Measurements from ENCODE around the gene MAPT. TPM values are rescaled to one million over a fixed set of nuclear protein-coding genes. Genes with fewer than 3 reads are reported as not detected.

Gene MAPT
- total RNA-seq, 1 donor from 2014 or later, result 6.1 TPM

DNA sequence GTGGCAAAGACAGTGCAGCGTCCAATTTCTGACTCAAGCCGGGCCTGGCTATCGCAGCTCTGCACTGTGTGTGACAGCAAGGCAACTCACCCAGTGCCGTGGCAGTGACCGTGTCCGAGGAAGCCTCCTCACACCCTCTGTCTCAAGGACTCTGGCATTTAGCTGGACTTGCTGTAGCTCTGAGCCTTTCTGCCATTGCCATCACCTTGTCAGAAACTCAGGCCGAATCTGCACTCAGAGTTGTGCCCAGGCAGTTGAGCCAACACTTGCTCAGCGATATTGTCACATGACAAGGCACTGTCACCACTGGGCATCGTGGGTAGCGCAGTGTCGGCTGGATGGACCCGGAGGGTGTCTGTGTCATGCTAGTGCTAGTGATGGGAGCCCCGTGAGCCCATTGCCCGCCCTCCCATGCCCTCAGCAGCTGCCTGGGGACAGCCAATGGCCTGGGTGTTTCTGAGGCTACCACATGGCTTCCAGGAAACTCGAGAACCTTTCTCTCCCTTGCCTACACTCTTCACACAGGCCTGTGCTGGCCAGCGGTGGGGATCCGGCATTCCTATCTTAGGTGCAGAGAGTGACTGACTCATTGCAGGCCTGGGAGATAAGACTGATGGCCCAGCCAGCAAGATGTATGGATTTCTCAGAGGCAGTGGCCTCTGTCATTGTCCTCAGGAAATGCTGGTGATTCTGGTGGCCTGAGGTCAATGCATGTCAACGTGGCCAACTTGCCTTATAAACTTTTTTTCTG lies 82.6 kb downstream of the MAPT start:
- DNase-seq (ENCODE audit: extremely low spot score in 2 of 2), result no peak
- H3K27ac ChIP-seq, result no peak overlapping the region
- H3K36me3 ChIP-seq, result no peaks in the 10 kb centered on the region
- intact Hi-C loops (cut with DNase I), result no loop called here
- TF ChIP-seq CTCF (IDR thresholded peaks at IDR 0.05), result no peak
- TF ChIP-seq POLR2AphosphoS5 (IDR thresholded peaks at IDR 0.05; ENCODE audit: insufficient read depth in 1 of 2, low read depth in 1 of 2), result no peak
- no peak for TF ChIP-seq POLR2A (IDR thresholded peaks at IDR 0.05)
- H3K27me3 ChIP-seq, result no peaks in the 10 kb centered on the region
- no peak overlapping the region for H3K4me3 ChIP-seq
- H3K4me1 ChIP-seq, result peaks cover 9% of the 10 kb centered on the region
- no peaks in the 10 kb centered on the region for H3K9me3 ChIP-seq

GRCh38 chr17:45977506-45977824 lies 83.1 kb downstream of the MAPT start:
- Histone ChIP-seq H3K36me3 (no peaks in the 10 kb centered on the region), H3K27ac (no peak overlapping the region), H3K9me3 (no peaks in the 10 kb centered on the region), H3K4me1 (peaks cover 9% of the 10 kb centered on the region), H3K4me3 (no peak overlapping the region), H3K27me3 (no peaks in the 10 kb centered on the region)
- TF ChIP-seq POLR2AphosphoS5 (IDR thresholded peaks at IDR 0.05; ENCODE audit: insufficient read depth in 1 of 2, low read depth in 1 of 2) (no peak), POLR2A (IDR thresholded peaks at IDR 0.05) (no peak), CTCF (IDR thresholded peaks at IDR 0.05) (no peak)
- intact Hi-C loops (cut with DNase I), result no loop called here
- DNase-seq (ENCODE audit: extremely low spot score in 2 of 2), result no peak

DNA sequence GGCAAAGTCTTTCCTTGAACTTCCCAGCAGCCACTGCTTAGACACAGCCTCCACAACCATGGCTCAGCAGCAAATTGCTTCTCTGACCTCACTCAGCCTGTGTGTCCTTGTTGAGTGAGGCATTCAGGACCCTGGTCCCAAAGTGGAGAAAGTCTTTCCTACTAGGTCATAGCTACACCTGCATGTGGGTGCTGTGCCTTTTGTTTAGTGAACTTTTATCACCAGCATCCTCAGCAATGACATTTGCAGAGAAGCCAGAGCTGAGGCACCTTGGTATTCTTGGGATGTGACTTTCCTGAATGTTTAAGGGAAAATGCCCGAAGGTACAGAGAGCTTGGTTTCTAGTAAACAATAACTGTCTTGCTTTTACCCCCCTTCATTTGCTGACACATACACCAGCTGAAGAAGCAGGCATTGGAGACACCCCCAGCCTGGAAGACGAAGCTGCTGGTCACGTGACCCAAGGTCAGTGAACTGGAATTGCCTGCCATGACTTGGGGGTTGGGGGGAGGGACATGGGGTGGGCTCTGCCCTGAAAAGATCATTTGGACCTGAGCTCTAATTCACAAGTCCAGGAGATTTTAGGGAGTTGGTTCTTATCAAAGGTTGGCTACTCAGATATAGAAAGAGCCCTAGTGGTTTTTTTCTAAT lies 83.7 kb downstream of the MAPT start:
- Histone ChIP-seq H3K4me3 (no peak overlapping the region), H3K4me1 (peaks cover 4% of the 10 kb centered on the region), H3K27me3 (no peaks in the 10 kb centered on the region), H3K9me3 (no peaks in the 10 kb centered on the region), H3K36me3 (no peaks in the 10 kb centered on the region), H3K27ac (no peak overlapping the region)
- intact Hi-C loops (cut with DNase I), result no loop called here
- TF ChIP-seq POLR2A (IDR thresholded peaks at IDR 0.05), result no peak
- TF ChIP-seq CTCF (IDR thresholded peaks at IDR 0.05), result no peak
- TF ChIP-seq POLR2AphosphoS5 (IDR thresholded peaks at IDR 0.05; ENCODE audit: insufficient read depth in 1 of 2, low read depth in 1 of 2), result no peak
- DNase-seq (ENCODE audit: extremely low spot score in 2 of 2), result no peak

DNA sequence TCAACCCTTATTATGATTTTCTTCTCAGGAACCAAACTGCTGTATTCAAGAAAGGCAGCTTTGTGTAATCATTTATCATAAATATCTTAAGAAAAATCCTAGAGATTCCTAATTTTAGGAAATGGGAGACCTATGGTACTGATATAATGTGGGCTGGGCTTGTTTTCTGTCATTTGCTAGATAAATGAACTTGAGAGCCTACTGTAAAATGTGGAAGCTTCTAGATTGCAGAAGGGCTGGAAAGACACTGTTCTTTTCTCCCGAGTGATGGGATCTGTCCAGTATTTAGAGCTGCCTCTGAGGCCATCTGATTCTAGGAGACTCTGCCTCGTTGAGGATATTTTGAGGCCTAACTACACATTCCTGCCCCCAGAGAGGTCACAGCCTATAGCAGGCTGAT lies 84.8 kb downstream of the MAPT start:
- Histone ChIP-seq H3K27me3 (no peaks in the 10 kb centered on the region), H3K4me3 (no peak overlapping the region), H3K36me3 (no peaks in the 10 kb centered on the region), H3K9me3 (no peaks in the 10 kb centered on the region), H3K27ac (no peak overlapping the region), H3K4me1 (no peaks in the 10 kb centered on the region)
- intact Hi-C loops (cut with DNase I), result no loop called here
- no peak for DNase-seq (ENCODE audit: extremely low spot score in 2 of 2)
- TF ChIP-seq POLR2AphosphoS5 (IDR thresholded peaks at IDR 0.05; ENCODE audit: insufficient read depth in 1 of 2, low read depth in 1 of 2) (no peak), POLR2A (IDR thresholded peaks at IDR 0.05) (no peak), CTCF (IDR thresholded peaks at IDR 0.05) (no peak)

- no peaks in the 10 kb centered on the region for H3K36me3 ChIP-seq
- H3K4me3 ChIP-seq, result no peak overlapping the region
- intact Hi-C loops (cut with DNase I), result no loop called here
- TF ChIP-seq CTCF (IDR thresholded peaks at IDR 0.05) (no peak), POLR2AphosphoS5 (IDR thresholded peaks at IDR 0.05; ENCODE audit: insufficient read depth in 1 of 2, low read depth in 1 of 2) (no peak), POLR2A (IDR thresholded peaks at IDR 0.05) (no peak)
- no peak for DNase-seq (ENCODE audit: extremely low spot score in 2 of 2)
- no peak overlapping the region for H3K27ac ChIP-seq
- H3K9me3 ChIP-seq, result no peaks in the 10 kb centered on the region
- no peaks in the 10 kb centered on the region for H3K4me1 ChIP-seq
- no peaks in the 10 kb centered on the region for H3K27me3 ChIP-seq
Measured at GRCh38 chr17:45980855-45981254, 86.5 kb downstream of the MAPT start.
